Muscle of arm (tissue), 12 donors: ENCODE measurements around the gene MTMR1. TPM values are rescaled to one million over a fixed set of nuclear protein-coding genes. Genes with fewer than 3 reads are reported as not detected.

Experiments
- DNase-seq: peaks from one replicate; pipeline ENCODE4 v3.0.0-alpha.2; 2013
- polyA plus RNA-seq, 12 donors: library from polyadenylated mRNA; unstranded; fragments of 120-200 nt; gene quantifications; one replicate each; pipeline ENCODE4 v1.2.1, GENCODE V29; 2013; ENCODE audit not compliant: insufficient read length in 12 of 12

MTMR1 gene
- polyA plus RNA-seq, 12 donors, result 11.7 to 30.6 (median 22.9) TPM; not detected in 1

- no peak for DNase-seq
Observed at GRCh38 chrX:150696331-150696730, 3.1 kb downstream of the MTMR1 start.

GRCh38 chrX:150696866-150697265, 3.7 kb downstream of the MTMR1 start:
- no peak for DNase-seq

- no peak for DNase-seq
Observed at GRCh38 chrX:150697641-150698040, 4.4 kb downstream of the MTMR1 start.

GRCh38 chrX:150698981-150699380, 5.8 kb downstream of the MTMR1 start:
- DNase-seq, result no peak

DNA sequence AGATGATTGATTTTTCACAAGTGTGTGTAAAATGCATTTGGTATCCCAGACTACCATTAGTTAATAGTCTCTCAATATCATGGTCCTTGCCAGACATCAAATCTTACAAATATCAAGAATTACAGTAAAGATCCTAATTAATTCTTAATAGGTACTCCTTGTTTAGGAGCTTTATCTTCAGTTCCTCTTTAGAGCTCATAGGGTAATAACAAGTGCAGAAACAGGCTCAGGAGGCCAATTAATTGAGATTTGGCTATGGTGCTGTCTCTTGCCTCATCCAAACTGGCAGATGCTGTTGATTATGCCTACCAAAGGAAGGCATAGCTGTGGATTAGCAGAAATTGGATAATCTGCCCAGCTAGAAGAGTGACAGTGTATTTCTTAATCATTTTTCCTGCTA, 6.9 kb downstream of the MTMR1 start:
- no peak for DNase-seq

- no peak for DNase-seq
Observed at GRCh38 chrX:150701377-150701776, 8.2 kb downstream of the MTMR1 start.

- no peak for DNase-seq
Observed at GRCh38 chrX:150702966-150703694, 9.9 kb downstream of the MTMR1 start.

GRCh38 chrX:150703695-150703974, 10.4 kb downstream of the MTMR1 start:
- DNase-seq, result no peak

DNA sequence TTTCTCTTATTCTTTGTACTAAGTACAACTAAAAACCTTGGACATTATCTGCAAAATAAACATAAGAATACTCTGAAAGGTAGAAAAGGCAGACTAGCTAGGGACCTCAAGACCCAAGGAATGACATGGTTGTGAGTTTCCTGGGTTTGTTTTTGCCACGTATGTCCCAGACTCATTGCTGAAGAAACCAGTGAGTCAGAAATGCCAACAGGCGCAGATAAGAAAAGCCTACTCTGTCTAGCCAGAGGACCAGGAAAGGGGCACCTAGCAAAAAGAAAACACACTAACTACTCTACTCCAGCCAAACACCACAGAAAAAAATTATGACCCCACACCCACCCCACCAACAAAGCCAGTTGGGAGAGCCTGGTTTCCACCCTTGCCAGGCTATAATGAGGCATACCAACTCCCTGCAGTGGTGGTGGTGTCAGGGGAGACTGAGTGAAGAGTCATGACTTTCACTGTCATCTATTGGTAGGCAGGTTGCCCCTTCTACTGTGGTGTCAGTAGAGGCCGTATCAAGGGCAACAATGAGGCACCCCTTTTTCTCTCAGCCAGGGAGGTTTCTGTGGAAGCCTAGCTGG, 10.9 kb downstream of the MTMR1 start:
- no peak for DNase-seq

- no peak for DNase-seq
Observed at GRCh38 chrX:150712619-150713018, 19.4 kb downstream of the MTMR1 start.

DNA sequence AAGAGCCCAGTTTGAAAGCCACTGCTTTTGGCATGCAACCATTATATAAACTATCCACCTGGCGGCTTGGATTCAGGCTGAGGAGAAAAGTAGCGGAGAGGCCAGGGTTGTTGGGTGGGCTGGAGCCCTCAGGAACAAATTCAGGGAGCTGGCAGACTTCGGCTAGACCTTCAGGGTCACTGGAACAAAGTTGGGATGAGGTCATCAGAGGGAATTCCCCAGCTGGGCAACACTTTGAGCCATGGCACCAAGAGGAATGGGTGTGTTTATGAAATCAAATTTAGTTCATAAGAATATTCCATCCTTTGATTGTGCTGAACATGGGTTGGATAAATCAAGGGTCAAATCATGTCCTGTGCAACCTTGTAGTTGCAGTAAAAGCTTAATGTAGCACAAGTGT, 22.0 kb downstream of the MTMR1 start:
- no peak for DNase-seq

GRCh38 chrX:150719621-150720020, 26.4 kb downstream of the MTMR1 start:
- DNase-seq, result peak; percentile 12

GRCh38 chrX:150729956-150730355, 36.8 kb downstream of the MTMR1 start:
- DNase-seq, result no peak

- DNase-seq, result no peak
Observed at GRCh38 chrX:150730719-150731118, 37.5 kb downstream of the MTMR1 start.

DNA sequence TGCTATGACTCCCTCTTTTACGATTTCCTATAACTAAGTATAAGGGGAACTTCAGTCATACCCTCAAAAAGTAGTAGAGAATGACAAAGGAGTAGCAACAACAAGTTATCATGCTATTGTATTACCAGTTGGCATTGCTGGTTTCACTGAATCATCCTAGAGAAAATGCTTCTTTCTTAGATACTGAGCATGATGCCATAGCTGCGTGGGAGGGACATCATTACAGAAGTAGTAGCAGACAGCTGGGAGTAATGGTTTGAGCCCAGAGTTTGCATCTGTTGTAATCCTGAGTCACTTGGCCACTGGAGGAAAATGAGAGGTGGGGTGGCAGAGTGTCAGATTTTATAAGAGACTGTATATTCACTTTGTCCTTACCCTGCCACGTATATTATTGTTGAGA, 38.6 kb downstream of the MTMR1 start:
- DNase-seq, result no peak

DNA sequence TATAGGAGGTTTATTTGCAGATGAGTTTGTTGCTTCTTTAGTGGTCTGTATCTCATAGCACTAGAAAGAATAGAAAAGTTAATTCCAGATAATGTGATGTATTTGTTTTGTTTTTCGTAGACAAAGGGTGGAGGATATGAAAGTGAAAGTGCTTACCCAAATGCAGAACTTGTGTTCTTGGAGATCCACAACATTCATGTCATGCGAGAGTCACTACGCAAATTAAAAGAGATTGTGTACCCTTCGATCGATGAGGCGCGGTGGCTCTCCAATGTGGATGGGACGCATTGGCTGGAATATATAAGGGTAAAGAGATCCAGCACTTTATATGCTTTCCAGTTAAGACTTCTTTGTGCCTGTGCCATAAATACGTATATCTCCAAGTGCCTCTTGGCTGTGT, 43.3 kb downstream of the MTMR1 start:
- DNase-seq, result no peak

DNA sequence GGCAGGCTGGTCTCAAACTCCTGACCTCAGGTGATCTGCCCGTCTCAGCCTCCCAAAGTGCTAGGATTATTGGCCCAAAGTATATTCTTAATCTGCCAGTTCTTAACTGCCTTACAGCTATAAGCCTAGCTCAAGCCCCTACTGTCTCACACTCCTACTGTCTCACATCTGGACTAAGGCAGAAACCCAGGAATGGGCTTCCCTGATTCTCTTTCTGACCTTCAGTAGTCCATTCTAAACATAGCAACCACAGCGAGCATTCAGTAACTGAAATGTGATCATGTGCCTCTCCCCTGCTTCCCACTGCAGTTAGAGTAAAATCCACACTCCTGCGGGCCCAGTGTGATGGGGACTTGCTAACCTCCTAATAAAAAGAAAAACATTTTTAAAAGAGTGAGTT, 58.9 kb downstream of the MTMR1 start:
- DNase-seq, result no peak

GRCh38 chrX:150753357-150753756, 60.2 kb downstream of the MTMR1 start:
- DNase-seq, result no peak

DNA sequence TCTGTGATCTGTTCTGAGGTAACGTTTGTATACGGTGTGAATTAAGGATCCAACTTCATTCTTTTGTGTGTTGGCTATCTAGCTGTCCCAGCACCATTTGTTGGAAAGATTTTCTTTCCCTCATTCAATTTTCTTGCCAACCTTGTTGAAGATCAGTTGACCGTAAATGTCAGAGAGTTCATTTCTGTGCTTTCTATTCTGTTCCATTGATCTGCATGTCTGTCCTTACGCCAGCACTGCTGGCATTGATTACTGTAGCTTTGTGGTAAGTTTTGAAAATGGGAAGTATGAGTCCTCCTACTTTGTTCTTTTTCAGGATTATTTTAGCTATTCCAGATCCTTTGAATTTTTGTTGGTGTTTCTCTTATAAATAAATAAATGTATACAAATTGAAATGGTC, 60.8 kb downstream of the MTMR1 start:
- no peak for DNase-seq

DNA sequence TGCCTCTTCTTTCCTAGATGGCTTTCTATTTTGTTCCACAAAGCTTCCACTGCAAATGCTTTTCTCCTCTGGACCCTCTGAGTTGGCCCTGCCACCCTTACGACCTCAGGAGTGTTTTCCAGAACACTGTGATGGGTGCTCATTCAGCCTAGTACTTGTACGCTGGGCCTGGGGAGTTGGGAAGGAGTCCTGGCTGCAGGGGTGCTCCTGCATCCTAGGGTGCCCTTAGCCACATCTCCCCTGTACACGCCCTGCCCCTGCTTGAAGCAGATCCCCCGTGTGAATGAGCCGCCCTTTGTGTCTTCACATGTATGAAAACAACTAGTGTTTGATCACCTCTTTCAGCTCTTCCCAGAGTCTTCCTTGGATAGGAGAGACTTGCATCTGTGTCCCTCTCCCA, 64.2 kb downstream of the MTMR1 start:
- no peak for DNase-seq

GRCh38 chrX:150759568-150760416, 66.6 kb downstream of the MTMR1 start:
- no peak for DNase-seq

GRCh38 chrX:150761176-150761818, 68.1 kb downstream of the MTMR1 start:
- no peak for DNase-seq

DNA sequence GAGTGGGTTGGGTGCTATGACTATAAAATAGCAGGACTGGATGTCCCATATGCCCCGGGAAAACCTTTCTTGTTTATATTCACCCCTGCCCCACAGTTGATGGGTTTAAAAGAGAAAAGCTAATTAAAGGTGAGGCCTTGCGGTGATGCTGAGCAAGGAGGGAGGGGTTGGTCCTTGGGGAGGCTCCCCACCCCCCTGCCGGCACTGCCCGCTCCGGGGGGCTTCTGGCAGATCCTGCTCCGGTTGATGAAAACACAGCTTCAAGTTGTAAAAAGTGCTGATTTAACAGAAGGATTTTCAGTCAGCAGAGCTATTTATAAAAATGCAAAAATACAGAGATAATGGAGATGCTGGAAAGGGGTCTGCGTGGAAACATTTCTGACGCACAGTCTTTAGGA, 68.6 kb downstream of the MTMR1 start:
- no peak for DNase-seq
